H1 (cell line): Measurements from ENCODE around the gene SMARCA2. TPM values are rescaled to one million over a fixed set of nuclear protein-coding genes. Genes with fewer than 3 reads are reported as not detected.

Source experiments
- CTCF ChIA-PET: fragments of 300-600 bp; sonication (Branson Sonifier 250); formaldehyde crosslinking; loops from one replicate; lab custom pipeline; 2021; ENCODE audit not compliant: partially characterized antibody; lab: Charles Lee
- POLR2A ChIA-PET: fragments of 300-600 bp; sonication (Branson Sonifier 250); formaldehyde crosslinking; loops from one replicate; lab custom pipeline; 2021; ENCODE audit warnings: inconsistent platforms; ENCODE audit not compliant: partially characterized antibody; lab: Charles Lee
- DNase-seq, 2 experiments: peaks; one replicate each; pipeline versions ENCODE4 v3.0.0 to v3.0.0-alpha.2; 2010 to 2022; ENCODE audit warnings: low spot score in 2 of 2, low read depth in 1 of 2, mixed read lengths in 1 of 2
- FAIRE-seq: peaks from 2 replicates; lab custom pipeline; 2011; peaks lifted over from hg19 to GRCh38; lab: Jason Lieb, UNC
- H2AFZ ChIP-seq: 2 replicates; pipeline ENCODE4 v1.8.1; 2012; ENCODE audit warnings: low read length, inconsistent platforms
- H2AK5ac ChIP-seq: 2 replicates; pipeline ENCODE4 v1.6.1; 2013; ENCODE audit warnings: low read depth, low read length
- H2BK120ac ChIP-seq: replicated peaks from 2 replicates; pipeline ENCODE3; 2013; ENCODE audit warnings: low read depth, low read length, inconsistent platforms
- H2BK12ac ChIP-seq: 2 replicates; pipeline ENCODE4 v1.6.1; 2013; ENCODE audit warnings: low read depth, low read length
- H2BK15ac ChIP-seq: 2 replicates; pipeline ENCODE4 v1.6.1; 2013; ENCODE audit warnings: low read length
- H2BK20ac ChIP-seq: 2 replicates; pipeline ENCODE4 v1.6.1; 2013; ENCODE audit warnings: low read length
- H2BK5ac ChIP-seq: 2 replicates; pipeline ENCODE4 v1.6.1; 2013; ENCODE audit warnings: low read depth, low read length
- H3K14ac ChIP-seq: 2 replicates; pipeline ENCODE4 v1.6.1; 2013; ENCODE audit warnings: inconsistent platforms; ENCODE audit not compliant: insufficient read length
- H3K18ac ChIP-seq: 2 replicates; pipeline ENCODE4 v1.6.1; 2013; ENCODE audit warnings: low read length; ENCODE audit errors: extremely low read depth
- H3K23ac ChIP-seq: 2 replicates; pipeline ENCODE4 v1.6.1; 2013; ENCODE audit warnings: inconsistent platforms; ENCODE audit not compliant: insufficient read length
- H3K23me2 ChIP-seq: 2 replicates; pipeline ENCODE4 v1.6.1; 2013; ENCODE audit warnings: low read depth, low read length
- H3K27ac ChIP-seq: 2 replicates; pipeline ENCODE4 v1.6.1; 2011; ENCODE audit warnings: low read depth, low read length, inconsistent platforms
- H3K27me3 ChIP-seq, 4 experiments: replicated peaks in 1 of 4; 1 replicate in 1 of 4; 2 replicates in 3 of 4; pipeline versions ENCODE4 v1.6.1 to v1.8.1; 2011 to 2013; ENCODE audit warnings: low read length in 3 of 4, mild to moderate bottlenecking in 3 of 4, inconsistent platforms in 2 of 4, mixed read lengths in 2 of 4, moderate library complexity in 1 of 4; ENCODE audit not compliant: control insufficient read depth in 3 of 4, insufficient read depth in 3 of 4; ENCODE audit errors: extremely low read depth in 1 of 4
- H3K36me3 ChIP-seq, 4 experiments: 2 replicates each; pipeline versions ENCODE4 v1.6.1 to v1.8.1; 2011 to 2013; ENCODE audit warnings: mild to moderate bottlenecking in 4 of 4, low read length in 3 of 4, moderate library complexity in 2 of 4, control low read depth in 1 of 4, inconsistent platforms in 1 of 4; ENCODE audit not compliant: insufficient read depth in 4 of 4, control insufficient read depth in 2 of 4
- H3K4ac ChIP-seq: replicated peaks from 2 replicates; pipeline ENCODE3; 2013; ENCODE audit warnings: low read length, low read depth, mixed read lengths, inconsistent platforms; ENCODE audit not compliant: insufficient read length
- H3K4me1 ChIP-seq, 4 experiments: replicated peaks in 1 of 4; 1 replicate in 1 of 4; 2 replicates in 3 of 4; pipeline versions ENCODE4 v1.6.1 to v1.8.1; 2011 to 2013; ENCODE audit warnings: low read length in 3 of 4, inconsistent platforms in 2 of 4, mixed read lengths in 1 of 4; ENCODE audit not compliant: insufficient read depth in 4 of 4, control insufficient read depth in 3 of 4
- H3K4me2 ChIP-seq, 2 experiments: 2 replicates each; pipeline versions ENCODE4 v1.6.1 to v1.8.1; 2011 to 2013; ENCODE audit warnings: low read depth in 2 of 2, low read length in 2 of 2, control low read depth in 1 of 2, inconsistent platforms in 1 of 2, mild to moderate bottlenecking in 1 of 2; ENCODE audit not compliant: insufficient read depth in 1 of 2
- H3K4me3 ChIP-seq, 4 experiments: fragments of 200-600, 300-600 bp in 1 of 4; sonication (generic), shearing (Covaris generic), sonication (Bioruptor Twin) in 1 of 4; 2 replicates each; pipeline versions ENCODE4 v1.5.1 to v1.8.1; 2011 to 2016; ENCODE audit warnings: low read length in 4 of 4, low read depth in 3 of 4, control low read depth in 2 of 4, inconsistent platforms in 2 of 4, mild to moderate bottlenecking in 2 of 4, mixed read lengths in 1 of 4, moderate library complexity in 1 of 4; ENCODE audit not compliant: insufficient read depth in 2 of 4; ENCODE audit errors: extremely low read depth in 1 of 4
- H3K56ac ChIP-seq: replicated peaks from 2 replicates; pipeline ENCODE3; 2013; ENCODE audit warnings: low read depth, mild to moderate bottlenecking, mixed read lengths, low read length, inconsistent platforms; ENCODE audit not compliant: insufficient read length
- H3K79me1 ChIP-seq: 2 replicates; pipeline ENCODE4 v1.6.1; 2013; ENCODE audit warnings: low read depth, low read length, control low read depth
- H3K79me2 ChIP-seq, 2 experiments: 2 replicates each; pipeline versions ENCODE4 v1.6.1 to v1.8.1; 2012 to 2013; ENCODE audit warnings: low read length in 2 of 2, mild to moderate bottlenecking in 2 of 2, inconsistent platforms in 1 of 2; ENCODE audit not compliant: insufficient read depth in 2 of 2, control insufficient read depth in 1 of 2
- H3K9ac ChIP-seq, 4 experiments: replicated peaks in 1 of 4; 1 replicate in 1 of 4; 2 replicates in 3 of 4; pipeline versions ENCODE4 v1.6.1 to v1.8.1; 2011 to 2013; ENCODE audit warnings: low read depth in 3 of 4, low read length in 3 of 4, control low read depth in 2 of 4, mild to moderate bottlenecking in 2 of 4, moderate library complexity in 2 of 4, inconsistent platforms in 1 of 4; ENCODE audit errors: extremely low read depth in 1 of 4
- H3K9me3 ChIP-seq, 2 experiments: 2 replicates each; pipeline versions ENCODE4 v1.6.1 to v1.8.1; 2012 to 2013; ENCODE audit warnings: mild to moderate bottlenecking in 2 of 2, moderate library complexity in 2 of 2, control low read depth in 1 of 2, inconsistent platforms in 1 of 2, low read depth in 1 of 2, low read length in 1 of 2, mixed read lengths in 1 of 2; ENCODE audit not compliant: insufficient read depth in 2 of 2
- H4K20me1 ChIP-seq, 2 experiments: replicated peaks in 1 of 2; 2 replicates each; pipeline versions ENCODE3 to v1.8.1; 2011 to 2013; ENCODE audit warnings: inconsistent platforms in 2 of 2, low read length in 2 of 2, mild to moderate bottlenecking in 1 of 2; ENCODE audit not compliant: insufficient read depth in 2 of 2, control insufficient read depth in 1 of 2
- H4K5ac ChIP-seq: 2 replicates; pipeline ENCODE4 v1.6.1; 2013; ENCODE audit warnings: low read length, low read depth, mixed read lengths, inconsistent platforms; ENCODE audit not compliant: insufficient read length
- H4K8ac ChIP-seq: 2 replicates; pipeline ENCODE4 v1.8.0; 2013; ENCODE audit warnings: mild to moderate bottlenecking, moderate library complexity, low read length, inconsistent platforms; ENCODE audit not compliant: insufficient read depth; ENCODE audit errors: extremely low read depth
- H4K91ac ChIP-seq: replicated peaks from 2 replicates; pipeline ENCODE3; 2013; ENCODE audit warnings: low read length, mixed read lengths, inconsistent platforms; ENCODE audit not compliant: insufficient read length
- ATF3 ChIP-seq: IDR thresholded peaks from 2 replicates; pipeline ENCODE4 v1.6.1; 2011; ENCODE audit warnings: low read depth, mild to moderate bottlenecking, low read length; ENCODE audit not compliant: insufficient read depth
- BRCA1 ChIP-seq: IDR thresholded peaks from 2 replicates; pipeline ENCODE4 v1.6.1; 2012; ENCODE audit warnings: low read depth, low read length, improper control_type of control experiment
- FOSL1 ChIP-seq: IDR thresholded peaks from 2 replicates; pipeline ENCODE4 v1.6.1; 2011; ENCODE audit warnings: mild to moderate bottlenecking, low read depth, low read length, moderate library complexity; ENCODE audit not compliant: insufficient read depth
- JUND ChIP-seq: IDR thresholded peaks from 2 replicates; pipeline ENCODE4 v1.6.1; 2011; ENCODE audit warnings: mild to moderate bottlenecking, improper control_type of control experiment, low read length
- RBBP5 ChIP-seq: IDR thresholded peaks from 2 replicates; pipeline ENCODE4 v1.7.1; 2012; ENCODE audit warnings: low read depth, mild to moderate bottlenecking, inconsistent platforms, low read length, moderate library complexity, borderline replicate concordance
- SIN3A ChIP-seq, 2 experiments: IDR thresholded peaks in 1 of 2; conservative IDR thresholded peaks in 1 of 2; 2 replicates each; pipeline ENCODE4 v1.6.1; 2011 to 2012; ENCODE audit warnings: low read length in 2 of 2, improper control_type of control experiment in 1 of 2, low read depth in 1 of 2, mild to moderate bottlenecking in 1 of 2
- TAF7 ChIP-seq: optimal IDR thresholded peaks from 2 replicates; pipeline ENCODE3; 2011; ENCODE audit warnings: low read depth, mild to moderate bottlenecking, inconsistent platforms, low read length, moderate library complexity, borderline replicate concordance
- TCF12 ChIP-seq: IDR thresholded peaks from 2 replicates; pipeline ENCODE4 v1.6.1; 2011; ENCODE audit warnings: low read depth, mild to moderate bottlenecking, low read length
- WGBS, 2 experiments: shearing (Covaris generic) in 1 of 2; methylation state at CpG; one replicate each; pipeline versions ENCODE4 v1.1.6 to v1.1.7; 2013 to 2015; ENCODE audit warnings: low lambda C conversion rate in 2 of 2, mixed read lengths in 2 of 2, inconsistent platforms in 1 of 2, low coverage in 1 of 2, missing lambda C conversion rate in 1 of 2; ENCODE audit not compliant: insufficient replicate concordance in 2 of 2, insufficient coverage in 1 of 2, insufficient read length in 1 of 2; ENCODE audit errors: extremely low coverage in 1 of 2, missing lambda C conversion rate in 1 of 2; 5-methylcytosine and 5-hydroxymethylcytosine counted together
- polyA plus RNA-seq, 7 experiments: library from polyadenylated mRNA; depleted of rRNA in 3 of 7; stranded (reverse) in 5 of 7; unstranded in 2 of 7; fragments of >200 nt in 5 of 7; fragments of 200-250 nt in 2 of 7; gene quantifications; 1 replicate in 5 of 7; 2 replicates in 1 of 7; 4 replicates in 1 of 7; pipeline versions ENCODE4 v1.2.1 to v1.2.3, GENCODE V29; 2011 to 2013; ENCODE audit warnings: missing spikeins in 2 of 7, mixed read lengths in 2 of 7
- total RNA-seq: library from RNA; stranded (reverse); fragmentation: NEBNext Ultra II Directional; extraction: Animal tissue kit (Norgen Biotek cat#: 25700); gene quantifications from 2 replicates; pipeline ENCODE4 v1.2.1, GENCODE V29; 2021

Gene SMARCA2
- total and polyA plus RNA-seq, 2 of the 8 experiments (the other 6 are each of a cell fraction or from before 2014, with no cell fraction given), result 6.3 to 21.7 TPM

- H2BK15ac ChIP-seq, result no peak overlapping the region
- no peak overlapping the region for H3K18ac ChIP-seq
- no peak for TF ChIP-seq SIN3A (conservative IDR thresholded peaks at IDR 0.05 in 1 of 2, IDR thresholded peaks at IDR 0.05 in 1 of 2; ENCODE audit: low read depth in 1 of 2, low read length in 2 of 2)
- no peak for TF ChIP-seq TCF12
- no peak for TF ChIP-seq JUND
- TF ChIP-seq BRCA1, result no peak
- TF ChIP-seq FOSL1, result no peak
- no peak for TF ChIP-seq TAF7
- TF ChIP-seq RBBP5, result no peak
- no peak for TF ChIP-seq ATF3
- no peak overlapping the region for H3K4me2 ChIP-seq
- H3K27me3 ChIP-seq, result no peaks in the 10 kb centered on the region
- no peak overlapping the region for H4K5ac ChIP-seq
- peak overlapping the region; percentile 48; the same call in 1 of the 2 replicates for H2BK20ac ChIP-seq
- H3K23me2 ChIP-seq, result no peaks in the 10 kb centered on the region
- H3K23ac ChIP-seq, result no peak overlapping the region
- no peaks in the 10 kb centered on the region for H4K20me1 ChIP-seq
- H3K36me3 ChIP-seq, result no peaks in the 10 kb centered on the region
- H3K79me1 ChIP-seq, result no peaks in the 10 kb centered on the region
- no peak overlapping the region for H4K91ac ChIP-seq
- no peak overlapping the region for H4K8ac ChIP-seq
- H3K9ac ChIP-seq, result no peak overlapping the region
- H2BK12ac ChIP-seq, result no peak overlapping the region
- H3K9me3 ChIP-seq, result 0 out of 4 replicates have a peak, but pooled peaks cover 0 to 6% of the 10 kb centered on the region in 2 experiments
- H2BK120ac ChIP-seq, result no peak overlapping the region
- no peak for DNase-seq
- no peak overlapping the region for H3K56ac ChIP-seq
- no peak overlapping the region for H3K27ac ChIP-seq
- no peak overlapping the region for H3K4ac ChIP-seq
- WGBS, 2 experiments, result 85 to 100% methylated on average over 1 to 6 of the region's 6 CpGs
- no peaks in the 10 kb centered on the region for H3K4me1 ChIP-seq
- no peak for FAIRE-seq
- no peak overlapping the region for H2BK5ac ChIP-seq
- H3K4me3 ChIP-seq, result no peak overlapping the region
- no peak overlapping the region for H2AFZ ChIP-seq
- no peak overlapping the region for H3K14ac ChIP-seq
- H2AK5ac ChIP-seq, result no peak overlapping the region
- CTCF ChIA-PET, result interaction anchor here (1.0 kb wide), 2 partner anchors 15 to 30 kb away, joined by 3 to 4 read pairs; no protein-coding TSS in a partner anchor
- no peaks in the 10 kb centered on the region for H3K79me2 ChIP-seq
- POLR2A ChIA-PET, result no interaction called here
Observed at GRCh38 chr9:2151171-2151570, 136.0 kb downstream of the SMARCA2 start.
